H1 (cell line): ENCODE results near the gene ART4. TPM values are rescaled to one million over a fixed set of nuclear protein-coding genes. Genes with fewer than 3 reads are reported as not detected.

Experiments used
- CTCF ChIA-PET: fragments of 300-600 bp; sonication (Branson Sonifier 250); formaldehyde crosslinking; loops from one replicate; lab custom pipeline; 2021; ENCODE audit not compliant: partially characterized antibody; lab: Charles Lee
- POLR2A ChIA-PET: fragments of 300-600 bp; sonication (Branson Sonifier 250); formaldehyde crosslinking; loops from one replicate; lab custom pipeline; 2021; ENCODE audit warnings: inconsistent platforms; ENCODE audit not compliant: partially characterized antibody; lab: Charles Lee
- DNase-seq, 2 experiments: peaks; one replicate each; pipeline versions ENCODE4 v3.0.0 to v3.0.0-alpha.2; 2010 to 2022; ENCODE audit warnings: low spot score in 2 of 2, low read depth in 1 of 2, mixed read lengths in 1 of 2
- FAIRE-seq: peaks from 2 replicates; lab custom pipeline; 2011; peaks lifted over from hg19 to GRCh38; lab: Jason Lieb, UNC
- H2AFZ ChIP-seq: 2 replicates; pipeline ENCODE4 v1.8.1; 2012; ENCODE audit warnings: low read length, inconsistent platforms
- H2AK5ac ChIP-seq: 2 replicates; pipeline ENCODE4 v1.6.1; 2013; ENCODE audit warnings: low read depth, low read length
- H2BK120ac ChIP-seq: replicated peaks from 2 replicates; pipeline ENCODE3; 2013; ENCODE audit warnings: low read depth, low read length, inconsistent platforms
- H2BK12ac ChIP-seq: 2 replicates; pipeline ENCODE4 v1.6.1; 2013; ENCODE audit warnings: low read depth, low read length
- H2BK15ac ChIP-seq: 2 replicates; pipeline ENCODE4 v1.6.1; 2013; ENCODE audit warnings: low read length
- H2BK20ac ChIP-seq: 2 replicates; pipeline ENCODE4 v1.6.1; 2013; ENCODE audit warnings: low read length
- H2BK5ac ChIP-seq: 2 replicates; pipeline ENCODE4 v1.6.1; 2013; ENCODE audit warnings: low read depth, low read length
- H3K14ac ChIP-seq: 2 replicates; pipeline ENCODE4 v1.6.1; 2013; ENCODE audit warnings: inconsistent platforms; ENCODE audit not compliant: insufficient read length
- H3K18ac ChIP-seq: 2 replicates; pipeline ENCODE4 v1.6.1; 2013; ENCODE audit warnings: low read length; ENCODE audit errors: extremely low read depth
- H3K23ac ChIP-seq: 2 replicates; pipeline ENCODE4 v1.6.1; 2013; ENCODE audit warnings: inconsistent platforms; ENCODE audit not compliant: insufficient read length
- H3K23me2 ChIP-seq: 2 replicates; pipeline ENCODE4 v1.6.1; 2013; ENCODE audit warnings: low read depth, low read length
- H3K27ac ChIP-seq: 2 replicates; pipeline ENCODE4 v1.6.1; 2011; ENCODE audit warnings: low read depth, low read length, inconsistent platforms
- H3K27me3 ChIP-seq, 4 experiments: replicated peaks in 1 of 4; 1 replicate in 1 of 4; 2 replicates in 3 of 4; pipeline versions ENCODE4 v1.6.1 to v1.8.1; 2011 to 2013; ENCODE audit warnings: low read length in 3 of 4, mild to moderate bottlenecking in 3 of 4, inconsistent platforms in 2 of 4, mixed read lengths in 2 of 4, moderate library complexity in 1 of 4; ENCODE audit not compliant: control insufficient read depth in 3 of 4, insufficient read depth in 3 of 4; ENCODE audit errors: extremely low read depth in 1 of 4
- H3K36me3 ChIP-seq, 4 experiments: 2 replicates each; pipeline versions ENCODE4 v1.6.1 to v1.8.1; 2011 to 2013; ENCODE audit warnings: mild to moderate bottlenecking in 4 of 4, low read length in 3 of 4, moderate library complexity in 2 of 4, control low read depth in 1 of 4, inconsistent platforms in 1 of 4; ENCODE audit not compliant: insufficient read depth in 4 of 4, control insufficient read depth in 2 of 4
- H3K4ac ChIP-seq: replicated peaks from 2 replicates; pipeline ENCODE3; 2013; ENCODE audit warnings: low read length, low read depth, mixed read lengths, inconsistent platforms; ENCODE audit not compliant: insufficient read length
- H3K4me1 ChIP-seq, 4 experiments: replicated peaks in 1 of 4; 1 replicate in 1 of 4; 2 replicates in 3 of 4; pipeline versions ENCODE4 v1.6.1 to v1.8.1; 2011 to 2013; ENCODE audit warnings: low read length in 3 of 4, inconsistent platforms in 2 of 4, mixed read lengths in 1 of 4; ENCODE audit not compliant: insufficient read depth in 4 of 4, control insufficient read depth in 3 of 4
- H3K4me2 ChIP-seq, 2 experiments: 2 replicates each; pipeline versions ENCODE4 v1.6.1 to v1.8.1; 2011 to 2013; ENCODE audit warnings: low read depth in 2 of 2, low read length in 2 of 2, control low read depth in 1 of 2, inconsistent platforms in 1 of 2, mild to moderate bottlenecking in 1 of 2; ENCODE audit not compliant: insufficient read depth in 1 of 2
- H3K4me3 ChIP-seq, 4 experiments: fragments of 200-600, 300-600 bp in 1 of 4; sonication (generic), shearing (Covaris generic), sonication (Bioruptor Twin) in 1 of 4; 2 replicates each; pipeline versions ENCODE4 v1.5.1 to v1.8.1; 2011 to 2016; ENCODE audit warnings: low read length in 4 of 4, low read depth in 3 of 4, control low read depth in 2 of 4, inconsistent platforms in 2 of 4, mild to moderate bottlenecking in 2 of 4, mixed read lengths in 1 of 4, moderate library complexity in 1 of 4; ENCODE audit not compliant: insufficient read depth in 2 of 4; ENCODE audit errors: extremely low read depth in 1 of 4
- H3K56ac ChIP-seq: replicated peaks from 2 replicates; pipeline ENCODE3; 2013; ENCODE audit warnings: low read depth, mild to moderate bottlenecking, mixed read lengths, low read length, inconsistent platforms; ENCODE audit not compliant: insufficient read length
- H3K79me1 ChIP-seq: 2 replicates; pipeline ENCODE4 v1.6.1; 2013; ENCODE audit warnings: low read depth, low read length, control low read depth
- H3K79me2 ChIP-seq, 2 experiments: 2 replicates each; pipeline versions ENCODE4 v1.6.1 to v1.8.1; 2012 to 2013; ENCODE audit warnings: low read length in 2 of 2, mild to moderate bottlenecking in 2 of 2, inconsistent platforms in 1 of 2; ENCODE audit not compliant: insufficient read depth in 2 of 2, control insufficient read depth in 1 of 2
- H3K9ac ChIP-seq, 4 experiments: replicated peaks in 1 of 4; 1 replicate in 1 of 4; 2 replicates in 3 of 4; pipeline versions ENCODE4 v1.6.1 to v1.8.1; 2011 to 2013; ENCODE audit warnings: low read depth in 3 of 4, low read length in 3 of 4, control low read depth in 2 of 4, mild to moderate bottlenecking in 2 of 4, moderate library complexity in 2 of 4, inconsistent platforms in 1 of 4; ENCODE audit errors: extremely low read depth in 1 of 4
- H3K9me3 ChIP-seq, 2 experiments: 2 replicates each; pipeline versions ENCODE4 v1.6.1 to v1.8.1; 2012 to 2013; ENCODE audit warnings: mild to moderate bottlenecking in 2 of 2, moderate library complexity in 2 of 2, control low read depth in 1 of 2, inconsistent platforms in 1 of 2, low read depth in 1 of 2, low read length in 1 of 2, mixed read lengths in 1 of 2; ENCODE audit not compliant: insufficient read depth in 2 of 2
- H4K20me1 ChIP-seq, 2 experiments: replicated peaks in 1 of 2; 2 replicates each; pipeline versions ENCODE3 to v1.8.1; 2011 to 2013; ENCODE audit warnings: inconsistent platforms in 2 of 2, low read length in 2 of 2, mild to moderate bottlenecking in 1 of 2; ENCODE audit not compliant: insufficient read depth in 2 of 2, control insufficient read depth in 1 of 2
- H4K5ac ChIP-seq: 2 replicates; pipeline ENCODE4 v1.6.1; 2013; ENCODE audit warnings: low read length, low read depth, mixed read lengths, inconsistent platforms; ENCODE audit not compliant: insufficient read length
- H4K8ac ChIP-seq: 2 replicates; pipeline ENCODE4 v1.8.0; 2013; ENCODE audit warnings: mild to moderate bottlenecking, moderate library complexity, low read length, inconsistent platforms; ENCODE audit not compliant: insufficient read depth; ENCODE audit errors: extremely low read depth
- H4K91ac ChIP-seq: replicated peaks from 2 replicates; pipeline ENCODE3; 2013; ENCODE audit warnings: low read length, mixed read lengths, inconsistent platforms; ENCODE audit not compliant: insufficient read length
- CBX5 ChIP-seq: fragments of 300-800, 300-1000 bp; sonication (generic); IDR thresholded peaks from 2 replicates; pipeline ENCODE4 v1.7.1; 2016; ENCODE audit warnings: antibody characterized with exemption, low read length, low read depth
- SUZ12 ChIP-seq: fragments of 200-600 bp; sonication (generic); IDR thresholded peaks from 2 replicates; pipeline ENCODE4 v1.6.1; 2012; ENCODE audit warnings: mild to moderate bottlenecking, inconsistent platforms, low read length, moderate library complexity, mixed read lengths
- USF2 ChIP-seq: IDR thresholded peaks from 2 replicates; pipeline ENCODE4 v1.6.1; 2011; ENCODE audit warnings: low read length, improper control_type of control experiment
- WGBS, 2 experiments: shearing (Covaris generic) in 1 of 2; methylation state at CpG; one replicate each; pipeline versions ENCODE4 v1.1.6 to v1.1.7; 2013 to 2015; ENCODE audit warnings: low lambda C conversion rate in 2 of 2, mixed read lengths in 2 of 2, inconsistent platforms in 1 of 2, low coverage in 1 of 2, missing lambda C conversion rate in 1 of 2; ENCODE audit not compliant: insufficient replicate concordance in 2 of 2, insufficient coverage in 1 of 2, insufficient read length in 1 of 2; ENCODE audit errors: extremely low coverage in 1 of 2, missing lambda C conversion rate in 1 of 2; 5-methylcytosine and 5-hydroxymethylcytosine counted together
- polyA plus RNA-seq, 7 experiments: library from polyadenylated mRNA; depleted of rRNA in 3 of 7; stranded (reverse) in 5 of 7; unstranded in 2 of 7; fragments of >200 nt in 5 of 7; fragments of 200-250 nt in 2 of 7; gene quantifications; 1 replicate in 5 of 7; 2 replicates in 1 of 7; 4 replicates in 1 of 7; pipeline versions ENCODE4 v1.2.1 to v1.2.3, GENCODE V29; 2011 to 2013; ENCODE audit warnings: missing spikeins in 2 of 7, mixed read lengths in 2 of 7
- total RNA-seq: library from RNA; stranded (reverse); fragmentation: NEBNext Ultra II Directional; extraction: Animal tissue kit (Norgen Biotek cat#: 25700); gene quantifications from 2 replicates; pipeline ENCODE4 v1.2.1, GENCODE V29; 2021

The ART4 gene
- total and polyA plus RNA-seq, 2 of the 8 experiments (the other 6 are each of a cell fraction or from before 2014, with no cell fraction given): not detected

DNA sequence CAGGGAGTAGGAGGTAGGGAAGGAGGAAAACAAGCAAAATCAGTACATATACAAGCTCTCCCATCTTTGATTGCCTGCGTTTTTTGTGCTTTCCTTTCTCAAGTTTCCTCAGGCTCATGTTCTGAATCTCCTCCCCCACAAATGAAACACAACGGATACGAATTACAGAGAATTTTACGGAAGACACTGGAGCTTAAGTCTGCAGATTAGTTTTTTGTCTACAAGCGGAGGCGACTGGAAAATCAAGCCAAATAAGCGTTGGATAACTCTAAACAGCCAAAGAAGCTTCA, 40.7 kb downstream of the ART4 start:
- no peak for DNase-seq
- H3K4me2 ChIP-seq: peak overlapping the region; percentile 77 to 82
- H2BK20ac ChIP-seq: no peak overlapping the region
- H3K14ac ChIP-seq: no peak overlapping the region
- H2AK5ac ChIP-seq: no peak overlapping the region
- H2AFZ ChIP-seq: no peak overlapping the region
- H3K79me2 ChIP-seq: peaks cover 8 to 54% of the 10 kb centered on the region in 2 experiments; a peak in 3 of 4 replicates
- no peak for TF ChIP-seq CBX5
- no peak for TF ChIP-seq SUZ12
- TF ChIP-seq USF2: no peak
- 0 out of 2 replicates have a peak overlapping the region, but pooled peaks have one; percentile 41 for H2BK12ac ChIP-seq
- H3K4me3 ChIP-seq: peak overlapping the region; percentile 66 to 98 (median 96)
- no peak overlapping the region for H3K4ac ChIP-seq
- H3K9ac ChIP-seq: peak overlapping the region; percentile 82 to 96 (median 91)
- H3K79me1 ChIP-seq: no peaks in the 10 kb centered on the region
- H2BK120ac ChIP-seq: no peak overlapping the region
- H3K9me3 ChIP-seq: no peaks in the 10 kb centered on the region
- no peak overlapping the region for H4K5ac ChIP-seq
- H2BK5ac ChIP-seq: peak overlapping the region; percentile 93; the same call in 1 of the 2 replicates
- peaks cover 6 to 24% (median 15%) of the 10 kb centered on the region in 4 experiments for H3K36me3 ChIP-seq
- H4K91ac ChIP-seq: no peak overlapping the region
- no peak overlapping the region for H2BK15ac ChIP-seq
- H3K27me3 ChIP-seq: no peaks in the 10 kb centered on the region
- no peak overlapping the region for H4K8ac ChIP-seq
- peaks cover 0 to 2% (median 0%) of the 10 kb centered on the region in 4 experiments; a peak in 3 of 7 replicates for H3K4me1 ChIP-seq
- WGBS, 2 experiments: 0% methylated on average over 7 of the region's 7 CpGs; no CpG with 5 or more reads in 1 of the 2 experiments
- ChIA-PET POLR2A (interaction anchor here (0.6 to 6.5 kb wide), 13 partner anchors 10 to 1080 kb away, joined by 3 to 68 read pairs (median 5); a partner anchor contains a TSS), CTCF (interaction anchor here (1.0 to 2.2 kb wide), 8 partner anchors 9 to 183 kb away, joined by 3 to 10 read pairs (median 4); a partner anchor contains a TSS)
- peak overlapping the region; percentile 93 for H3K27ac ChIP-seq
- peaks cover 4% of the 10 kb centered on the region; the same call in 1 of the 2 replicates for H3K23me2 ChIP-seq
- no peak overlapping the region for H3K18ac ChIP-seq
- no peak for FAIRE-seq
- H3K56ac ChIP-seq: no peak overlapping the region
- no peak overlapping the region for H3K23ac ChIP-seq
- H4K20me1 ChIP-seq: peaks cover 0 to 2% of the 10 kb centered on the region in 2 experiments
